HS-27A (cell line): Measurements from ENCODE around the gene SPAG16.
"Not testable (repeated sequence)": the region's sequence is repeated elsewhere in the genome, so short reads cannot be mapped to it uniquely, and the experiment has no call there.

Source experiments
- DNase-seq: peaks from one replicate; pipeline ENCODE4 v3.0.0-alpha.2; 2012; ENCODE audit warnings: low read depth, missing footprints

The SPAG16 gene

GRCh38 chr2:213551526-213551925 is 267.3 kb downstream of the SPAG16 start:
- no peak for DNase-seq

DNA sequence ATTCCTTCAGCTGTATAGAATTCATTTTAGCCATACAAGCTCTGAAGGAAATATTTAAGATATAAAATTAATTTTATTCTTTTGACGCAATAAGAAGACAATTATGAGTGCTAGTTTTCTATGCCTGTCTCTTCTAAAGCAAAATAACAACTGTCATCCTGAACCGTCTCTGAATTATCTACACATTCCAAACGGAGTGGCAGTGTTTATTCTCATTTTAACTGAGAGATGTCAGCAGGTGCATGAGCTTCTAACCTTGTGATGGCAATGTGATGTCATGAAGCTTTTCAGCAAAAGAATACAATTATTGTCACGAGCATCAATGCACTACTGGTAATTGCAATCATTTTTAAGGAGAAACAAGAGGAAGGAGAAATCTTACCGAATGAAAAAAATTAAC is 274.8 kb downstream of the SPAG16 start:
- DNase-seq: no peak

- DNase-seq: no peak
Observed at GRCh38 chr2:213561759-213562158, 277.5 kb downstream of the SPAG16 start.

- DNase-seq: no peak
Observed at GRCh38 chr2:213562539-213563180, 278.4 kb downstream of the SPAG16 start.

DNA sequence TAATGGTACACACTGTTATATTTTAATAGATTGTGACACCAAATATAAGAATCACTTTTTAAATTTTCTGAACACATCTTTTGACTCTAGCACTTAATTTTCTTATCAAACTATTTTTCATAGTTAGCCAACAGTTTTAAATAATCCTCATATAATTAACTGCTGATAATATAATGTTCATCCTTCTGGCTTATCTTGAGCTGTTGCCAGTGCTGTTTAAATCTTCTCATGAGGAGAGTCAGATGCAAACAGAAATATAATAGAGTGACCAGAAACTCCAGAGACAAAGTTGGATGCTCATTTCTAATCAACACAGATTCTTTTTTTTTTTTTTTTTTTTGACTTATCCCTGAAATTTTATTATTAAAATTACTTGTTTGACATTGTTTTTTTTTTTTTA is 282.6 kb downstream of the SPAG16 start:
- no peak for DNase-seq

DNA sequence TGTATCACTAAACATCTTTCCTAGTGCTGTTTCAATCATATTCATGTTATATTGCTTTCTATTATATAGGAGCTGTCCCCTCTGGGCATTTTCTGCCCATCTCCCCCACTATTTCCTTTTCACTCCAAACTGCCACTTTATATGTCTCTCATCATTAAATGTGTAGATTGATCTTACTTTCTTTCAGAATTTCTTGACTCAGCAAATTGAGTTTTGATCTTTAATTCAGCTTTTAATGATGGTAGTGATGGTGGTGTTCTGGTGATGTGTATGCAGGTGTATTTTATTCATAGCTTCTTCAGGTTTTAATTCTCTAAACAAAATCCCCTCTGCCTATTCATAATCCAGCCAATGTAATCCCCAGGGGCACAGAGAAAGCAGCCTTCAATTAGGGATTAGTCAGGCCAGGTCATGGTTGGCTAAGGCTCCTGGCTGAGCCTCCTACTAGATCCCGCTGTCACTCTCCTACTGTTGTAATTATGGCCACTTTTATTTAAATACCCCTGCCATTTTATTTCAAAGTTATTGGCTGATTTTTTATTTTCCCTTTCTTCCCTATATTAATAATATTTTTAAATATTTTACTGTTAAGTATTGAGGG is 325.4 kb downstream of the SPAG16 start:
- DNase-seq: no peak

- no peak for DNase-seq
Observed at GRCh38 chr2:213627054-213627710, 342.9 kb downstream of the SPAG16 start.

- DNase-seq: no peak
Observed at GRCh38 chr2:213627835-213628460, 343.7 kb downstream of the SPAG16 start.

DNA sequence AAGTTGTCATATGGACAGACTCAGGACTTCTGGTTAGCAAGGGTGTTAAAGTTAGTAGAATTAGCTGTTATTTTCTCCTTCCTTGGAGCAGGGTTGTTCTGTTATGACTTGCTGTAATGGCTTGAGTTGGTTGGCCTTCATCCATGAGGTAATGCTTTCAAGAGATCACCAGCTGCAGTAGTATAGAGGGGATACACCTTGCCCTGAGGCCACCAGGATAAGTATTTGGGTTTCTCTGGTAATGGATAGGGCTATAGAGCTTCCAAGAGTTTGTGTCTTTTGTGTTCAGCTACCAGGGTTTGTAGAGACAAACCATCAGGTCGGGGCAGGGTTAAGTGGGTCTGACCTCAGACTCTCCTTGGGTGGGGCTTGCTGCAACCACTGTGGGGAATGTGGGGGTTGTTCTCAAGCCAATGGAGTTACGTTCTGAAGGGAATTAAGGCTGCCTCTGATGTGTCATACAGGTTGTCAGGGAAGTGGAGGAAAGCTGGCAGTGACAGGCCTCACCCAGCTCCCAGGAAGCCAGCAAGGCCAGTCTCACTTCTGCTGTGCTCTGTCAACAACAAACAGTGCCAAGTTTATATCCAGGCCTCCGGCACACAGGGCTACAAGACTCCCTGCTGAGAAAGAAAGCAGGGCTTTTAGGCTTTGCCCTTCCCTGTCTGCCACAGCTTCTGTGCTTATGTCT is 356.6 kb downstream of the SPAG16 start:
- no peak for DNase-seq

GRCh38 chr2:213644926-213645325 is 360.7 kb downstream of the SPAG16 start:
- DNase-seq: no peak

DNA sequence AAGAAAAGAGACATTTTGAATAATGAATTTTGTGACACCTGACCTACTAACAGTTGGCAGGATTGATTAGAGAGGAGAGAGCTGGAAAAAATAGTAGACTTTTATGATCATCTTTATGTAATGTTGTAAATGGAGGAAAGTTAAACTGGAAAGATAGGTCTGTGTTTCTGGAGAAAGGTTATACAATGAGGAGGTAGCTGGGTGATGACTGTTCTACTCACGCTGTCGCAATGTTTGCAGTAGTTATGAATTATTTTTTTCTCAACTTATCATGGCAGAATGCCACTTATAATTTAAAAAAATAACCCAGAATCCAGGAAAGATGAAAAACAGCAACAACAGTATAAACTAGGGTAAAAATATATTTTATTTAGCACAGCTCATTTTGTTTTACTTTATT is 364.9 kb downstream of the SPAG16 start:
- no peak for DNase-seq

DNA sequence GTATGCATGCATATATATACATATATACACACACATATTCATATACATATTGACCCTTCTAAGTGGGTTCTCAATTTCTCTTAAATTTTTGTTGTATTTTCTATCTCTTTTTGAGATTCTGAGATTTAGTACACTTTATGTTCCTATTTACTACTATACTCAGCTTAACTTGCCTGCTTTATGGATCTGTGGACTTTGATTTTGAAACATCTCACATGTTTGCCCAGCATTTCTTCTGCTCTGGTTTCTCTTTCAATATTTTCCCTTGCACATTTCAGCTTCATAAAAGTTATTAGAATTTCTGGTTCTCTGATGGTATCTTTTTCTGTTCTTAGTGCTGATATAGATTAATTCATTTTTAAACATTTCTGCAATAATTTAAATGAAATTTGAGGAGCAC is 380.6 kb downstream of the SPAG16 start:
- DNase-seq: no peak

GRCh38 chr2:213669657-213670056 is 385.4 kb downstream of the SPAG16 start:
- DNase-seq: no peak

GRCh38 chr2:213678437-213679218 is 394.4 kb downstream of the SPAG16 start:
- DNase-seq: no peak

DNA sequence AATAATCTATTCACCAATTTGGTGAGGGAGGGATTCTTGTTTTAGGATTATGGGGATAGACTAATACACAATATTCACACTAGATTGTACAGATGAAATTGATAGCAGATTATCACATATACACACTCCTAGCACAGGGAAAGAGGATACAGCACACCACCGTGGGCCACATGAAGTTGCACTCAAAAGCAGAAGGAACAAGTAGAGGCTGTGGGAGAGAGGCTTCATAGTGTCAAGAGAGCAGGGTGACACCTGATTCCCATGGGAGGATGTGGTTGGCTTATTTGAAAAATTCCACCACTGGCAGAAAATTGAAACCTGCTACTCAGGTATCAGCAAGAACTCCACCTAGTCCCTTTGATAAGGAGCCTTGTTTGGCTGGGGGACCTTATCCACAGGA is 395.6 kb downstream of the SPAG16 start:
- DNase-seq: no peak

DNA sequence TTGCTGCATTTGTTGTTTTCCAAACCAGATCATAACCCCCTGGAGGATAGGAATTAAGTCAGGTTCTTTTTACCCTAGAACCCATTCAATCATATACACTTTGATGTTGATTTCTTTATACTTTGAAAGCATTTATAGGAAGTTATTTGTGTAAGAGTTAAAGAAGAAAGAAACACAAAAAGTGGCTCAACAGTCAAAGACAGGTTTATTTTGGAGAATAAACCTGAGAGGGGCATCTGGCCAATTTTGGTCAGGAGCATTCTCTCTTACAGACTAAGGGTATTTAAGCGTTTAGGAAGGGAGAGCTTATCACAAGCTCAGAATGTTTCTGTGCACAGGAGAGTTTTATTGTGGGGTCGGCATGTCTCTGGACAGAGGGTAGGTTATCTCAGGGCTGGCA is 398.0 kb downstream of the SPAG16 start:
- no peak for DNase-seq

DNA sequence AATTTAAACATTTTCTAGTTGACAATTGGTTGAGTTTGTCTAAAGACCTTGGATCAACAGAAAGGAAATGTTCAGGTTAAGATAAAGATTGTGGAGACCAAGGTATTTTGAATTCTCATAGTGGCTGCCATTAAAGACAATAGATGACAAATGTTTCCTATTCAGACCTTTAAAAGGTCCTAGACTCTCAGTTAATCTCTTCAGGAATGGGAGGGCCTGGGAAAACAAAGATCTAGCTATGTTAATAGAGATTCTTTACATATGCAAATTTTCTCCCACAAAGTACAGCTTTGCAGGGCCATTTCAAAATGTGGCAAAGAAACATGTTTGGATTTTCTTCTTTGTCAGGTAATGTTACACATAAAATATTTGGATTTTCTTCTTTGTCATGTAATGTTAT is 403.9 kb downstream of the SPAG16 start:
- DNase-seq: no peak

DNA sequence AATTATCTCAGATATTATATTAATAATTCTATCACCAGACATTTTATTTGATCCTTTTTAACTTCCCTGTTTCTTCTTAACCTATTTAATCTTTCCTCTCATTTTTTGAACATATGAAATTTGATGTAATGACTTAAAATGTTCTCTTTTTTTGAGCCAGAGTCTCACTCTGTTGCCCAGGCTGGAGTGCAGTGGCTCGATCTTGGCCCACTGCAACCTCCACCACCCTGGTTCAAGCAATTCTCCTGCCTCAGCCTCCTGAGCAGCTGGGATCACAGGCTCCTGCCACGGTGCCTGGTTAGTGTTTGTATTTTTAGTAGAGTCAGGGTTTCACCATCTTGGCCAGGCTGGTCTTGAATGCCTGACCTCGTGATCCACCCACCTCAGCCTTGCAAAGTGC is 404.6 kb downstream of the SPAG16 start:
- not testable (repeated sequence) for DNase-seq

GRCh38 chr2:213689585-213689984 is 405.3 kb downstream of the SPAG16 start:
- no peak for DNase-seq

DNA sequence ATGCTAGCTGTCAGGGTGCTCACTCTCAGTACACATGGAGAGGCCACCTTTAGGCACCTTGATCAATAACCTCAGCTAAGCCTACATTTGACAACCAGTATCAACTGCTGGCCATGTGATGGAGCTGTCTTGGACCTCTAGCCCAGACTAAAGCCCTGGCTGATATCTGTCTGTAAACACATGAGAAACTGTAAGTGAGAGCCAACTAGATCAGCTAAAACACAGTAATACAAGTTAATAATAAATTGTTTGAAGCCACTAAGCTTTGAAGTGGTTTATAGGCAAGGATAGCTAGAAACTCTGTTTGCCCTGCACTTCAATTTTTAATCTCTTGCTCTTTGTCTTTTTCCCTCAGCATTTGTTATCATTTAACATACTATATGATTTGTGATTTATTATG is 407.1 kb downstream of the SPAG16 start:
- DNase-seq: no peak

GRCh38 chr2:213696442-213696841 is 412.2 kb downstream of the SPAG16 start:
- no peak for DNase-seq

GRCh38 chr2:213701365-213701764 is 417.1 kb downstream of the SPAG16 start:
- not testable (repeated sequence) for DNase-seq
